Measurements from ENCODE around the gene PPP1R9B.

PPP1R9B gene

GRCh38 chr17:50087246-50087911, 63.1 kb downstream of the PPP1R9B start:
- DNase-seq: peak; percentile 68
